Measurements from ENCODE around the gene NUTF2. TPM values are rescaled to one million over a fixed set of nuclear protein-coding genes. Genes with fewer than 3 reads are reported as not detected.

The NUTF2 gene
- total and polyA plus RNA-seq, 10 of the 15 experiments (the other 5 are each of a cell fraction or from before 2014, with no cell fraction given), result 116 to 342 (median 202) TPM

DNA sequence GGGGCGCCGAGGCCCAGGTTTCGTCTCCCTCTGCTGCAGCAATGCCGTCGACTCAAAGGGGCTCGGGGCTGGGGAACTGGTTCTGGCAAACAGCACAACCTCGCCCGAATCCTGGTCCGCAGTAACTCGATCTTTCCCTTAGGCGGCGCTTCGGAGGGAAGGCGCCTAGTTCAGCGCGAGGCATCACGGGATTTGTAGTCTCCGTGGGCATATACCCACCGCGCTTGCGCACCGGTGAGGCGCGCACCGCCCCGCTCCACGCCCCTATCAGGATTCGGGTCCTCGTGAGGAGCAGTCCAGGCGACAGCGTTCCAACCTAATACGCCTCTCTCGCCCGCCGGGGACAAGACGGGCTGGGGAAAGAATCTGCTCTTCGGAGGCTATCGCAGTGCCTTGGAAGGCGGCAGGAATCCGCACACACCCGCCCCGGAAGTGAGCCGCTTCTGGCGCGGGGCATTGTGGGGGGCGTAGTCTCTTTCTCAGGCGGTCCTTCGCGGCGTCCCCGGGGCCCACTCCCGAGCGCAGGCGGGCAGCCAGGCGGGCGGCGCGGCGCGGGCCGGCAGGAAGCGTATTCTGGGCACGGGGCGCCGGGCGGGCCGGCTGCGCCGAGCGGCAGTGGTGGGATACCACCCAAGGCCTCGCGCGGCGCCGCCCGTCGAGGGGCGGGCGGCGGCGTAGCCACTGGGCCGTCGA, 4.8 kb upstream of the NUTF2 start, which contains the start of gene THAP11 (continued):
- no peak for TF ChIP-seq BCLAF1 (IDR thresholded peaks at IDR 0.05)
- TF ChIP-seq RB1 (IDR thresholded peaks at IDR 0.05; ENCODE audit: borderline replicate concordance), result peak; percentile 28; the same call in 1 of the 2 replicates
- TF ChIP-seq, protein P1, sequence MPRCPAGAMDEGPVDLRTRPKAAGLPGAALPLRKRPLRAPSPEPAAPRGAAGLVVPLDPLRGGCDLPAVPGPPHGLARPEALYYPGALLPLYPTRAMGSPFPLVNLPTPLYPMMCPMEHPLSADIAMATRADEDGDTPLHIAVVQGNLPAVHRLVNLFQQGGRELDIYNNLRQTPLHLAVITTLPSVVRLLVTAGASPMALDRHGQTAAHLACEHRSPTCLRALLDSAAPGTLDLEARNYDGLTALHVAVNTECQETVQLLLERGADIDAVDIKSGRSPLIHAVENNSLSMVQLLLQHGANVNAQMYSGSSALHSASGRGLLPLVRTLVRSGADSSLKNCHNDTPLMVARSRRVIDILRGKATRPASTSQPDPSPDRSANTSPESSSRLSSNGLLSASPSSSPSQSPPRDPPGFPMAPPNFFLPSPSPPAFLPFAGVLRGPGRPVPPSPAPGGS (IDR thresholded peaks at IDR 0.05; ENCODE audit: borderline replicate concordance, insufficient read depth, low read depth, low read length, poor library complexity, severe bottlenecking), result no peak
- TF ChIP-seq NR2F1 (conservative IDR thresholded peaks at IDR 0.05), result peak; percentile 60
- 0 out of 4 replicates have a peak, but pooled peaks of 1 of the 2 experiments have one; percentile 8 for TF ChIP-seq SRF (IDR thresholded peaks at IDR 0.05; ENCODE audit: low read depth in 2 of 2, low read length in 2 of 2)
- 0 out of 2 replicates have a peak, but pooled peaks have one; percentile 21 for TF ChIP-seq NBN (IDR thresholded peaks at IDR 0.05)
- TF ChIP-seq CREB1 (IDR thresholded peaks at IDR 0.05; ENCODE audit: low read depth), result peak; percentile 80
- peak; percentile 49 for TF ChIP-seq SMC3 (IDR thresholded peaks at IDR 0.05; ENCODE audit: borderline replicate concordance, low read length)
- no peak for TF ChIP-seq ATF2 (IDR thresholded peaks at IDR 0.05; ENCODE audit: low read length)
- peak; percentile 49 for TF ChIP-seq DPF2 (IDR thresholded peaks at IDR 0.05)
- peak; percentile 45; the same call in 1 of the 2 replicates for TF ChIP-seq SPI1 (IDR thresholded peaks at IDR 0.05; ENCODE audit: borderline replicate concordance, insufficient read depth, low read depth, low read length)
- TF ChIP-seq NR2C2 (IDR thresholded peaks at IDR 0.05; ENCODE audit: borderline replicate concordance, control insufficient read depth, insufficient read length, low read depth), result no peak

All from GM12878 (cell line).